ENCODE results near the gene KIAA1217. TPM values are rescaled to one million over a fixed set of nuclear protein-coding genes. Genes with fewer than 3 reads are reported as not detected.

The KIAA1217 gene
- total RNA-seq, 1 experiment from 2014 or later, result 7.8 TPM

GRCh38 chr10:24483701-24484100 lies 274.8 kb downstream of the KIAA1217 start:
- ChIA-PET POLR2A (no interaction called here), CTCF (no interaction called here), RAD21 (ENCODE audit: low non-redundant PET in 1 of 2, low total read pairs in 2 of 2, uncharacterized antibody in 2 of 2, unreplicated experiment in 2 of 2) (no interaction called here)
- Histone ChIP-seq H3K79me2 (ENCODE audit: insufficient read depth, low read length) (no peaks in the 10 kb centered on the region), H3K27me3 (ENCODE audit: insufficient read depth, low read length) (no peaks in the 10 kb centered on the region), H4K20me1 (ENCODE audit: insufficient read depth) (no peaks in the 10 kb centered on the region), H3K4me2 (ENCODE audit: low read length) (peak overlapping the region; percentile 84), H3K9me3 (ENCODE audit: control insufficient read depth in 1 of 2, insufficient read depth in 1 of 2, low read depth in 1 of 2, low read length in 2 of 2) (no peaks in the 10 kb centered on the region), H3K4me1 (ENCODE audit: control insufficient read depth in 1 of 2, insufficient read depth in 2 of 2, low read length in 2 of 2) (peaks cover 13 to 20% of the 10 kb centered on the region in 2 experiments), H3K9me2 (ENCODE audit: insufficient read depth) (no peaks in the 10 kb centered on the region), H3K27ac (ENCODE audit: low read depth, low read length) (peak overlapping the region; percentile 33), H3K9ac (ENCODE audit: low read length) (peak overlapping the region; percentile 34; the same call in 1 of the 2 replicates), H3K4me3 (replicated peaks in 1 of 2; ENCODE audit: low read depth in 1 of 2, low read length in 2 of 2) (peak overlapping the region in 1 of 2 experiments; percentile 48; a peak in 2 of 4 replicates), H3K36me3 (ENCODE audit: control insufficient read depth in 1 of 2, insufficient read depth in 2 of 2, low read length in 2 of 2) (no peaks in the 10 kb centered on the region), H2AFZ (ENCODE audit: low read depth, low read length, poor library complexity, severe bottlenecking) (peak overlapping the region; percentile 80)
- no TSS peak for BruUV-seq (replicated peaks)
- peak; percentile 100 for ATAC-seq
- DNase-seq (ENCODE audit: low read depth, low spot score), result peak; percentile 74
- intact Hi-C loops (cut with micrococcal nuclease), result loop anchor here (2.0 kb wide), 1 partner anchor 17 kb away; no protein-coding TSS in a partner anchor
- TF ChIP-seq SP1 (IDR thresholded peaks at IDR 0.05; ENCODE audit: low read depth), result peak; percentile 79
- TF ChIP-seq SIN3A (IDR thresholded peaks at IDR 0.05; ENCODE audit: low read depth), result no peak
- no peak for TF ChIP-seq RAD21 (IDR thresholded peaks at IDR 0.05; ENCODE audit: low read depth)
- no peak for TF ChIP-seq EZH2 (IDR thresholded peaks at IDR 0.05)
- TF ChIP-seq EZH2phosphoT487 (IDR thresholded peaks at IDR 0.05; ENCODE audit: borderline replicate concordance), result no peak
- no peak; the same call in 1 of the 2 replicates for TF ChIP-seq SRF (IDR thresholded peaks at IDR 0.05; ENCODE audit: low read depth)
- peak; percentile 48; the same call in 1 of the 2 replicates for TF ChIP-seq POLR2AphosphoS5 (IDR thresholded peaks at IDR 0.05; ENCODE audit: low read depth, low read length)
- TF ChIP-seq, protein P1, sequence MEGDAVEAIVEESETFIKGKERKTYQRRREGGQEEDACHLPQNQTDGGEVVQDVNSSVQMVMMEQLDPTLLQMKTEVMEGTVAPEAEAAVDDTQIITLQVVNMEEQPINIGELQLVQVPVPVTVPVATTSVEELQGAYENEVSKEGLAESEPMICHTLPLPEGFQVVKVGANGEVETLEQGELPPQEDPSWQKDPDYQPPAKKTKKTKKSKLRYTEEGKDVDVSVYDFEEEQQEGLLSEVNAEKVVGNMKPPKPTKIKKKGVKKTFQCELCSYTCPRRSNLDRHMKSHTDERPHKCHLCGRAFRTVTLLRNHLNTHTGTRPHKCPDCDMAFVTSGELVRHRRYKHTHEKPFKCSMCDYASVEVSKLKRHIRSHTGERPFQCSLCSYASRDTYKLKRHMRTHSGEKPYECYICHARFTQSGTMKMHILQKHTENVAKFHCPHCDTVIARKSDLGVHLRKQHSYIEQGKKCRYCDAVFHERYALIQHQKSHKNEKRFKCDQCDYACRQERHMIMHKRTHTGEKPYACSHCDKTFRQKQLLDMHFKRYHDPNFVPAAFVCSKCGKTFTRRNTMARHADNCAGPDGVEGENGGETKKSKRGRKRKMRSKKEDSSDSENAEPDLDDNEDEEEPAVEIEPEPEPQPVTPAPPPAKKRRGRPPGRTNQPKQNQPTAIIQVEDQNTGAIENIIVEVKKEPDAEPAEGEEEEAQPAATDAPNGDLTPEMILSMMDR (IDR thresholded peaks at IDR 0.05 in 2 of 3, conservative IDR thresholded peaks at IDR 0.05 in 1 of 3; ENCODE audit: borderline replicate concordance in 1 of 3, insufficient read depth in 1 of 3, low read depth in 2 of 3, low read length in 2 of 3), result no peak
- peak; percentile 69; the same call in 1 of the 2 replicates for TF ChIP-seq FOSL1 (IDR thresholded peaks at IDR 0.05; ENCODE audit: low read depth)
- no peak for TF ChIP-seq POLR2A (IDR thresholded peaks at IDR 0.05; ENCODE audit: borderline replicate concordance, extremely low read depth, insufficient read depth, insufficient read length)
- TF ChIP-seq ELF1 (IDR thresholded peaks at IDR 0.05; ENCODE audit: borderline replicate concordance, low read depth), result peak; percentile 21; the same call in 1 of the 2 replicates
- no peak for TF ChIP-seq ZNF274 (IDR thresholded peaks at IDR 0.05; ENCODE audit: low read depth, low read length)
- peak; percentile 43 for TF ChIP-seq TCF7L2 (IDR thresholded peaks at IDR 0.05; ENCODE audit: borderline replicate concordance, extremely low read depth, insufficient read depth, insufficient read length)
- TF ChIP-seq CEBPB (IDR thresholded peaks at IDR 0.05; ENCODE audit: low read depth), result 0 out of 2 replicates have a peak, but pooled peaks have one; percentile 42
- TF ChIP-seq, protein P2, sequence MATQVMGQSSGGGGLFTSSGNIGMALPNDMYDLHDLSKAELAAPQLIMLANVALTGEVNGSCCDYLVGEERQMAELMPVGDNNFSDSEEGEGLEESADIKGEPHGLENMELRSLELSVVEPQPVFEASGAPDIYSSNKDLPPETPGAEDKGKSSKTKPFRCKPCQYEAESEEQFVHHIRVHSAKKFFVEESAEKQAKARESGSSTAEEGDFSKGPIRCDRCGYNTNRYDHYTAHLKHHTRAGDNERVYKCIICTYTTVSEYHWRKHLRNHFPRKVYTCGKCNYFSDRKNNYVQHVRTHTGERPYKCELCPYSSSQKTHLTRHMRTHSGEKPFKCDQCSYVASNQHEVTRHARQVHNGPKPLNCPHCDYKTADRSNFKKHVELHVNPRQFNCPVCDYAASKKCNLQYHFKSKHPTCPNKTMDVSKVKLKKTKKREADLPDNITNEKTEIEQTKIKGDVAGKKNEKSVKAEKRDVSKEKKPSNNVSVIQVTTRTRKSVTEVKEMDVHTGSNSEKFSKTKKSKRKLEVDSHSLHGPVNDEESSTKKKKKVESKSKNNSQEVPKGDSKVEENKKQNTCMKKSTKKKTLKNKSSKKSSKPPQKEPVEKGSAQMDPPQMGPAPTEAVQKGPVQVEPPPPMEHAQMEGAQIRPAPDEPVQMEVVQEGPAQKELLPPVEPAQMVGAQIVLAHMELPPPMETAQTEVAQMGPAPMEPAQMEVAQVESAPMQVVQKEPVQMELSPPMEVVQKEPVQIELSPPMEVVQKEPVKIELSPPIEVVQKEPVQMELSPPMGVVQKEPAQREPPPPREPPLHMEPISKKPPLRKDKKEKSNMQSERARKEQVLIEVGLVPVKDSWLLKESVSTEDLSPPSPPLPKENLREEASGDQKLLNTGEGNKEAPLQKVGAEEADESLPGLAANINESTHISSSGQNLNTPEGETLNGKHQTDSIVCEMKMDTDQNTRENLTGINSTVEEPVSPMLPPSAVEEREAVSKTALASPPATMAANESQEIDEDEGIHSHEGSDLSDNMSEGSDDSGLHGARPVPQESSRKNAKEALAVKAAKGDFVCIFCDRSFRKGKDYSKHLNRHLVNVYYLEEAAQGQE (IDR thresholded peaks at IDR 0.05; ENCODE audit: low read depth), result no peak
- TF ChIP-seq EGR1 (IDR thresholded peaks at IDR 0.05; ENCODE audit: low read depth), result no peak
- TF ChIP-seq YY1 (IDR thresholded peaks at IDR 0.05; ENCODE audit: extremely low read depth, insufficient replicate concordance, low read depth, low read length), result no peak
- TF ChIP-seq, protein P3, sequence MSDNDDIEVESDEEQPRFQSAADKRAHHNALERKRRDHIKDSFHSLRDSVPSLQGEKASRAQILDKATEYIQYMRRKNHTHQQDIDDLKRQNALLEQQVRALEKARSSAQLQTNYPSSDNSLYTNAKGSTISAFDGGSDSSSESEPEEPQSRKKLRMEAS (IDR thresholded peaks at IDR 0.05), result peak; percentile 43; the same call in 1 of the 2 replicates
- no peak for TF ChIP-seq ZBTB33 (IDR thresholded peaks at IDR 0.05; ENCODE audit: extremely low read depth, insufficient replicate concordance, low read length)
- peak; percentile 78; the same call in 1 of the 2 replicates for TF ChIP-seq CBX3 (IDR thresholded peaks at IDR 0.05; ENCODE audit: low read depth)
- TF ChIP-seq ZFX (IDR thresholded peaks at IDR 0.05), result no peak
